Gastrocnemius medialis (tissue), 4 donors: ENCODE results near the gene SAA4. TPM values are rescaled to one million over a fixed set of nuclear protein-coding genes. Genes with fewer than 3 reads are reported as not detected.
A peak's percentile ranks its signal among the peaks of the same experiment; 100 is the strongest.
"Not testable (repeated sequence)": the region's sequence is repeated elsewhere in the genome, so short reads cannot be mapped to it uniquely, and the experiment has no call there.

Source experiments
- ATAC-seq, 2 donors: fragments of 150-250 bp; one replicate each; pipeline ENCODE4 v1.9.1; 2016
- DNase-seq, 2 donors: peaks; one replicate each; pipeline ENCODE4 v3.0.0-alpha.2; 2019
- H3K27ac ChIP-seq, 4 donors: fragments of 200-600 bp; sonication (generic); 1 replicate in 1 of 4; 2 replicates in 3 of 4; pipeline ENCODE4 v1.5.1; 2016 to 2018; ENCODE audit warnings: mild to moderate bottlenecking in 2 of 4, moderate library complexity in 1 of 4
- H3K27me3 ChIP-seq, 3 donors: fragments of 200-600 bp; sonication (generic) in 2 of 3; 1 replicate in 1 of 3; 2 replicates in 2 of 3; pipeline versions ENCODE4 v1.5.1 to v1.6.0; 2016 to 2019; ENCODE audit warnings: mild to moderate bottlenecking in 1 of 3, moderate library complexity in 1 of 3
- H3K36me3 ChIP-seq, 2 donors: fragments of 200-600 bp; sonication (generic) in 1 of 2; one replicate each; pipeline ENCODE4 v1.5.1; 2017 to 2018
- H3K4me1 ChIP-seq, 2 donors: fragments of 200-600 bp; sonication (generic) in 1 of 2; one replicate each; pipeline ENCODE4 v1.5.1; 2016 to 2017; ENCODE audit warnings: mild to moderate bottlenecking in 2 of 2
- H3K4me3 ChIP-seq, 4 donors: fragments of 200-600 bp; sonication (generic) in 3 of 4; 1 replicate in 1 of 4; 2 replicates in 3 of 4; pipeline ENCODE4 v1.5.1; 2016 to 2019; ENCODE audit warnings: mild to moderate bottlenecking in 2 of 4
- H3K9me3 ChIP-seq, 3 donors: fragments of 200-600 bp; sonication (generic) in 2 of 3; 1 replicate in 1 of 3; 2 replicates in 2 of 3; pipeline ENCODE4 v1.5.1; 2016 to 2019
- CTCF ChIP-seq, 5 experiments: fragments of 450-650 bp in 3 of 5; fragments of 200-600 bp in 2 of 5; sonication (generic) in 2 of 5; IDR thresholded peaks in 4 of 5; conservative IDR thresholded peaks in 1 of 5; 1 replicate in 4 of 5; 2 replicates in 1 of 5; pipeline ENCODE4 v1.5.1; 2016 to 2019; ENCODE audit warnings: antibody characterized with exemption in 5 of 5, mild to moderate bottlenecking in 3 of 5, moderate library complexity in 3 of 5
- POLR2A ChIP-seq, 2 donors: fragments of 450-650 bp; IDR thresholded peaks; one replicate each; pipeline ENCODE4 v1.6.1; 2017; ENCODE audit warnings: antibody characterized with exemption in 2 of 2, mild to moderate bottlenecking in 2 of 2, moderate library complexity in 2 of 2
- in situ Hi-C, 4 donors: fragments of 200-750 bp; cut with MboI; loops; one replicate each; pipeline versions ENCODE4 v1.15.0 to v1.8.0; 2017; ENCODE audit warnings: low sequenced_read_pairs in 4 of 4
- intact Hi-C: fragments of 100-400 bp; cut with DNase I; formaldehyde crosslinking; loops from one replicate; pipeline ENCODE4 v1.15.1; 2023; ENCODE audit warnings: low total_unique reads
- total RNA-seq, 4 donors: library from RNA; depleted of rRNA; stranded (reverse); fragments of >200 nt; gene quantifications; one replicate each; pipeline versions ENCODE4 v1.1.0 to v1.2.3, GENCODE V29; 2016

Gene SAA4
- total RNA-seq, 4 donors from 2014 or later, result 2.5 to 3.9 TPM; not detected in 2

GRCh38 chr11:18248561-18248960, 12.0 kb upstream of the SAA4 start, which contains the start of gene SAA2:
Gene SAA2, minus strand, starts transcription at chr11:18248668. Its CDS starts 657 bp downstream, at chr11:18248011.
- intact Hi-C loops (no loop called here), in situ Hi-C loops (no loop called here)
- DNase-seq (peak in 1 of 2 donors; percentile 81), ATAC-seq (peak; percentile 42 to 92)
- no peak within 1 kb of the TSS for H3K4me3 ChIP-seq
- no peaks in the 10 kb centered on the region for H3K4me1 ChIP-seq
- H3K9me3 ChIP-seq, result no peaks in the 10 kb centered on the region
- peak within 1 kb of the TSS in 1 of 4 donors; percentile 41 for H3K27ac ChIP-seq
- H3K27me3 ChIP-seq, result no peaks in the 10 kb centered on the region
- TF ChIP-seq CTCF (IDR thresholded peaks at IDR 0.05 in 4 of 5, conservative IDR thresholded peaks at IDR 0.05 in 1 of 5) (no peak), POLR2A (IDR thresholded peaks at IDR 0.05) (no peak)
- H3K36me3 ChIP-seq, result no peaks in the 10 kb centered on the region

GRCh38 chr11:18247191-18247581, 10.6 kb upstream of the SAA4 start:
- ATAC-seq, H3K27ac ChIP-seq, H3K4me1 ChIP-seq, intact Hi-C loops, H3K36me3 ChIP-seq, in situ Hi-C loops, H3K9me3 ChIP-seq, DNase-seq, H3K4me3 ChIP-seq, H3K27me3 ChIP-seq: not testable (repeated sequence)

- H3K4me1 ChIP-seq, H3K27me3 ChIP-seq, H3K27ac ChIP-seq, in situ Hi-C loops, H3K36me3 ChIP-seq, H3K4me3 ChIP-seq, intact Hi-C loops, H3K9me3 ChIP-seq, DNase-seq: not testable (repeated sequence)
- ATAC-seq, result peak in 1 of 2 donors; percentile 45
Observed at GRCh38 chr11:18246379-18247190, 10.0 kb upstream of the SAA4 start.

- Histone ChIP-seq H3K4me1 (no peaks in the 10 kb centered on the region), H3K36me3 (no peaks in the 10 kb centered on the region), H3K27me3 (no peaks in the 10 kb centered on the region), H3K9me3 (no peaks in the 10 kb centered on the region), H3K27ac (no peak overlapping the region), H3K4me3 (no peak overlapping the region)
- TF ChIP-seq POLR2A (IDR thresholded peaks at IDR 0.05) (no peak), CTCF (IDR thresholded peaks at IDR 0.05 in 4 of 5, conservative IDR thresholded peaks at IDR 0.05 in 1 of 5) (no peak)
- DNase-seq, result no peak
- ATAC-seq, result no peak
- in situ Hi-C loops, result no loop called here
- intact Hi-C loops, result no loop called here
Observed at GRCh38 chr11:18245396-18245795, 8.8 kb upstream of the SAA4 start.

GRCh38 chr11:18243783-18244362, 7.3 kb upstream of the SAA4 start:
- TF ChIP-seq CTCF (IDR thresholded peaks at IDR 0.05 in 4 of 5, conservative IDR thresholded peaks at IDR 0.05 in 1 of 5), result peak; percentile 19 to 63 (median 47)
- TF ChIP-seq POLR2A (IDR thresholded peaks at IDR 0.05), result no peak
- H3K27ac ChIP-seq, result no peak overlapping the region
- no peaks in the 10 kb centered on the region for H3K36me3 ChIP-seq
- H3K9me3 ChIP-seq, result no peaks in the 10 kb centered on the region
- intact Hi-C loops, result no loop called here
- no peaks in the 10 kb centered on the region for H3K4me1 ChIP-seq
- peak in 1 of 2 donors; percentile 24 for ATAC-seq
- H3K4me3 ChIP-seq, result no peak overlapping the region
- in situ Hi-C loops, result no loop called here
- DNase-seq, result no peak
- H3K27me3 ChIP-seq, result no peaks in the 10 kb centered on the region
